ENCODE measurements around the gene ST8SIA5. TPM values are rescaled to one million over a fixed set of nuclear protein-coding genes. Genes with fewer than 3 reads are reported as not detected.

The ST8SIA5 gene
- total RNA-seq, 1 donor from 2014 or later = 3.6 TPM

DNA sequence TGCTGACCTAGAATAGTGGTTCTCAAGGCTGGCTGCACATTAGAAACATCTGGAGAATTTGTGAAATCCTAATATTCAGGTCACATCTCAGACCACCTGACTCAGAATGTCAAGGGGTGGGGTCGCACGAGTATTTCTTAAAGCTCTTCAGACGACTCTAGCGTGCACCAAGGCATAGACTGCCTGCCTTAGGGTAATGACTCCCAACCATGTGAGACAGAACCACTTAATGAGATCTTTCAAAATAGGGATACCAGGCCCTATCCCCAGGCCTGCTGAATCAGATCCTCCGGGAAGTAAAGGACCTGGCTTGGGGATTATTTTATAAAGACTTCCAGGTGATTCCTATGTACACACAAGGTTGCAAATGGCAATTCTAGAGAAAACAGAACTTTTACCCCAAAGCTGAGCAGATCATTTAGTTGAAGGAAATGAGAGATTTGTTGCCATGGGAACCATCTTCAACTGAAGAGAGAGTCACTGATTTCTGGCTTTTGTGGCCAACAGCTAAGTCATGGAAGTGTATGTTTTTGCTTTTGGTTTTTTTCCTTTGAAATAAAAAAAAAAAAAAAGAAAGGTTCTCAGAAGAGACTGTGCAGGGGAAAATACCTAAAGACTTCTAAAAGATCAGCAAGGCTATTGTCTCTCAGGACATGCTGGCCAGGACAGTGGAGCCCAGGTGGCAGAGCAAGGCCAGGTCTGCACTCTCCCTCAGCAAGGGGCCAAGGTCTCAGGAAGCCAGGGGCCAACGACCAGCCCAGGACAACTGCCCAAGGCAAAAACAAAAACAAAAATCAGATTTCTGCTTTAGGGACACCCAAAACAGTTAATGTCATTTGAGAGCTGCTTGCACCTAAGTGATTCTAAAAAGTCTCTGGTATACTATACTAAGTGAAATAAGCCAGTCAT is 84.5 kb downstream of the ST8SIA5 start:
- DNase-seq (ENCODE audit: low spot score) = peak; percentile 71

DNA sequence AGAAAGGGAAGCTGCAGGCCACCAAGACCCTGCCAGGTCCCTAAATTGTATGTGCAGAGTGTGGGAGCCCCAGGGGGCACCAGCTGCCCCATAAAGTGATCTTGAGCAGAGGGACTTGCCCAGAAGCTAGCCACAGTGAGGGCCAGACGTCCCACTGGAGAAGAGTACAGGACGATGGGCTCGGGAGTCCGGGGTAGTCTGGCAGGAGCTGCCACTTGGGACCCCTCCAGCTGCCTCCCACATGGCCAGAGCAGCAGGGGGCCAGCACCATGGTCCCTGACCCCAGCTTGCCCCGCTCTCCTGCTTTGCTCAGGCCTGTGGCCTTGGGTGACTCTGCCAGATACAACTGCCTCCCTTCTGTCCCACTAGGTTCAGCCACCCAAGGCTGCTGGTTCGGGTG is 88.2 kb downstream of the ST8SIA5 start:
- DNase-seq (ENCODE audit: low spot score) = no peak

DNA sequence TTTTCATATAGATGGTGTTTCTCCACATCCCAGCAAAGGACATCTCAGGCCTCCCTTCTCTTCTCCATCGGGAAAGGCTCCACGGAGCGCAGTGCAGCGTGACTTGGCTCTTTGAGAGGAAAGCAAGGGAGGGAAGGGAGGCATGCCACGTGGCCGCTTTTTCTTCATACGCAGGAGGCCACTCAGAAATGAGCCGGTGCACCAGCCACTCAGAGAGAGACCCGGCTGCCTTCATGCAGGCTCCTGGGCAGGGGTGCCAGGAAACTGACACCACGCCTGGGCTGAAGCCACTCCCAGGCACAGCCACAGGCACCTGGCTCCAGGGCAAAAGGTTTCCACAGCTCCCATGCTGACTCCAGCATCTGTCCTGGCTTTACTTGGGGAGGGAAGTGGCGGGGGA is 88.7 kb downstream of the ST8SIA5 start:
- no peak for DNase-seq (ENCODE audit: low spot score)

DNA sequence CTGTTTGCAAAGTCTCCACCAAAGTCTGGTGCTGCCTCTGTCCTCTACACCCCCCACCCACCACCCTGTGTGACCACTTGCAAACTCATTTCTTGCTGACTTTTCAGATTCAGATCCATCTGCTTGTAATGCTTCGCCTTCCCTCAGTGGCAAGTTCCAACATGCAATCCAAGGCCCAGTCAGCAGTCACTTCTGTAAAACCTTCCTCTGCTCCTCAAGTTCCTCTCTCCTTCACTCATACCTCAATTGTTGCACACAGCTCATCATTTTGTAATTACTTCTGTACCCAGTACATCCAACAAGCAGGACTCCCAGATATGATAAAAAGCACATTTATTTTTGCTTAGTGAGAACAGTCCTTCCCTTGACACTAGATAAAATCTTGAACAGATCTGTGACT is 93.3 kb downstream of the ST8SIA5 start:
- no peak for DNase-seq (ENCODE audit: low spot score)

DNA sequence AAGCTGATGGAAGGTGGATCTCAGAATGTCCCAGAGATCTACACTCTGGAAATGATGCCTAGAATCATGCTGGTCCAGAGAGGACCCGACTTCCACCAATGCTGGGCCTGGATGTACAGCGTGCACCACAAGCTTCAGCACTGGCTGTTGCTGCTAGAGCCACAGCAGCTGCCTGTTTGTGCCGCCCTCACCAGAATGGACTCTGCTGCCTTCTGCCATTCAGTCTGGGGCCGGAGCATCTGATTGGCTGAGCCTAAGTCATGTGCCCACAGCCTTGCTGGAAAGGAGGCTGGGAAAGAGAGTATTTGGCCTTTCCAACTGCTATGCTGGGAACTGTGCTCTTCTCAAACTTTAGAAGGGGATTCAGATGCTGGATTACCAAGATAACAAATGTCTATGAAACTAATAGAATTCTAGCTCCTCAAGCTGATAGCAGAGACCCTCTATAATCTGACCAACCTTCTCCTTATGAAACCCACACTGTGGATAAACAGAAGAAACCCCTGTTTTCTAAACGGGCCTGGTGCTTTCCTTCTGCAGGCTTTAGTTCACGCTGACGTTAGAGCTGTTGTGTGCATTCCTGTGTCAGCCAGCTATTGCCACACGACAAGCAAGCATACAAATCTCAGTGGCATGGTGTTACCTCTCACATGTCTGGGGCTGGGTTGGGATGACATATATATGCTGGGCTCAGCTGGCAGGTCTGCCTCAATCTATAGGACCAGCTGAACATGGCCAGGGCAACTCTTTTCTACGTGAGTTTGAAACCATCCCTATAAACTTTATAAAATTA is 95.7 kb downstream of the ST8SIA5 start:
- DNase-seq (ENCODE audit: low spot score) = peak; percentile 48

DNA sequence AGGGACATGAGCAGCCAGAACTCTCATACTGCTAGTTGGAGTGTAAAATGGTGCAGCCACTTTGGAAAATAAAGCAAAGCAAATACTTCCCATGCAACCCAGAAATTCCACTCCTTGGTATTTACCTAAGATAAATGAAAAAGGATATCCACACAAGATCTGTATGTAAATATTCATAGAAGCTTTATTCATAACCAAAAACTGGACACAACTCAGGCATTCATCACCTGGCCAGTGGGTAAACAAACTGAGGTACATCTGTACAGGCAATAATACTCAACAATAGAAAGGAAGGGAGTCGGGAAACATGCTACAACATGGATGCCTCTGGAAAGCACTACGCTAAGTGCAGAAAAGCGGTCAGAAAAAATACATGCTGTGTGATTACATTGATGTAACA is 97.4 kb downstream of the ST8SIA5 start:
- no peak for DNase-seq (ENCODE audit: low spot score)

DNA sequence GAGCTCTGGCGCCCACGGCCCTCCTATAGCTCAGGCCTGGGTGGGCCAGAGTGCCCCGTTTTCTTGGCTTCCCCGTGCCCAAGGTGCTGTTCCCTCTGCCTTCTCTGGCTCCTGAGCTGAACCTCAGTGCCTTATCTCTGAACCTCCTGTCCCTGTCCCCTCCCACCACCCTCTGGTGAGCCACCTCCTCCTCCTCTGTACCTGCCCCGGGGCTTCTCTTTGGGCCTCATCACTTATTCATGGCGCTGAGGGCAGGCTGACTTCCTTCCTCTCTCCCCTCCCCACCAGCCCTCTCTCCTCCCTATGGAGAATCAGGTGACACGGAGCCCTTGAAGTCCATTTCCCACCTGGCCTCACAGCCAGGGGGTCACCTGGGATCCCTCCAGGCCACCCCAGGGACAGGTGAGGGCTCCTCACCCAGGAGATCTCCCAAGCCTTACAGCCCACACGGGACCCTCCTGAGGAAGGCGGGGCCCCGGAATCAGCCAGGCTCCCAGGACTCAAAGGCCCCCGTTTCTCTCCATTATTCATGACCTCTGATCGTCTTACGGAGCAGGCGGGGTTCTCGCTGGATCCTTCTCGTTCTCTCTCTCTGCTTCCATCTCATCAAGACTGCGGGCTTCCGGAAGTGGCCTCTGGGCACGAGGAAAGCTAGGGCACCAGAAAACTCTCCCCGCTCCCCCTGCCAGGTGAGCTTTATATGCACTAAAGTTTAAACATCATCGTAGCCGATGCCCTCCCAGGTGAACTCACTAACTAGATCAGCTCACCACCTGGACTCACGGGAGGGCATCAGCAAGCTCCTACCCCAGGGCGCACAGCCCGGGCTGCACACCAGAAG is 99.5 kb downstream of the ST8SIA5 start, which contains the start of gene LOXHD1:
Gene LOXHD1, minus strand, starts transcription at position 106 of the 841 bp plus-strand sequence. CDS start 187 bp downstream, outside the sequence.
- no peak for DNase-seq (ENCODE audit: low spot score)

DNA sequence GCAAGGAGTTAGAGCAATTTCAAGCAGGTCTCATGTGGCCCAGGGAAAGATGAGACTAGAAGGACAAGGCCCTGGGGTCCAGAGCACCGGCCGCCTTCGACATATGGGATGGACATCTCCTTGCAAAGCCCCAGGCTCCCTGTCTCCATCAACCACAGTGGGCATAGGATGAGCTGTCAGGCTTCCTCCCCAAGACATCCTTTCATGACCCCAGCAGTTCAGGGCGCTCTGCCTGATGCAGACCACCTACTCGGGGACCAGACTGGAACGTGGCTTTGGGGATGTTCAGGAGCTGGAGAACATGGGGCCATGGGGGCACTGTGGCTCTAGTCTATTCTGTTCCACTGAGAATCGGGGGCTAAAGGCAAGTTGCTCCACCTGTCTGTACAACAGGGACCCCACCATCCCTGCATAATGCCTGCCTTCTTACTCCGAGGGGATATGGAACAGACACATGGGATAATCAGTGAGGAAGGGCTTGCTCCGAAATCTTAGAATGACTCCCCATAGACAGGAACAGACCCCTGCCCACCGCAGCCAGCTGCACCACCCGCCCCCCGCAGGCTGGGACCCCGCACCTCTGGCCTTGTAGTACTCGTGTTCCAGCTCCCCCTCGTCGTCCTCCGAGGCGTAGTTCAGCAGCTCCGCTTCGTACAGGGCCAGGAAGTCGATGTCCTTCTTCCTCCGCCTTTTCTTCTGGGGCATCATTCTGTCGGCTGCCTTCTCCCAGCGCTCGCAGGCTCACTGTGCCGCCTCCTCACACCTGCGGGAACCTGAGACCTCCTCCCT is 100.3 kb downstream of the ST8SIA5 start:
- DNase-seq (ENCODE audit: low spot score) = no peak

DNA sequence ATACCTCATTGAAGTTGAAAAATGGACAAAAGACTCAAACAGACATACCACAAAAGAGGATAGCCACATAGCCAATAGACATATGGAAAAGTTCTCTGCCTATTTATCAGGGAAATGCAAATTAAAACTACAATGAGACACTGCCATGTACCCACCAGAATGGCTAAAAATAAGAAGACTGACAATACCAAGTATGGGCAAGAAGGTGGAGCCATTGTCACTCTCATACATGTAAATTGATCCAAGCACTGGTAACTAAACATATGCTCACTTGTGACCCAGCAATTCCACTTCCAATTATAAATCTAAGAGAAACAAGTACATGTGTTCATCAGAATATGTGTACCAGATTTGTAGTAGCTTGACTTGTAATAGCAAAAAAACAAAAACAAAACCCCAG is 104.5 kb downstream of the ST8SIA5 start:
- DNase-seq (ENCODE audit: low spot score) = no peak

DNA sequence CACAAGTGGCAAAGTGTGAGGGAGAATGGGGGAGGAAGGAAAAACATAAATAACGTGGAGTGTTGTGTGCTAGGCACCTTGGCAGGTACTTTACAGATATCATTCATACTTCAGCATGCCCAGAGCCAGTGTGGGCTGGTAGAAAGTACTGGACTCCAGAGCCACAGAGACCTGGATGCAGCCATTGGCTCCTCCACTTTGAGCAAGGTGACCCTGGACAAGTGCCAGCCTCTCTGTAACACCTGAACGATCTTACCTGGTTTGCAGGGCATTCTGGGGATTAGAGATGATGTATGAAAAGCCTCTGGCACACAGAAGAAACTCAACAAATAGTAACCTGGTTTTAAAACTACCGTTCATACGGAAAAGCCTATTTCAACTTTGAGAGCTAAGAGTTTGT is 106.2 kb downstream of the ST8SIA5 start:
- no peak for DNase-seq (ENCODE audit: low spot score)

DNA sequence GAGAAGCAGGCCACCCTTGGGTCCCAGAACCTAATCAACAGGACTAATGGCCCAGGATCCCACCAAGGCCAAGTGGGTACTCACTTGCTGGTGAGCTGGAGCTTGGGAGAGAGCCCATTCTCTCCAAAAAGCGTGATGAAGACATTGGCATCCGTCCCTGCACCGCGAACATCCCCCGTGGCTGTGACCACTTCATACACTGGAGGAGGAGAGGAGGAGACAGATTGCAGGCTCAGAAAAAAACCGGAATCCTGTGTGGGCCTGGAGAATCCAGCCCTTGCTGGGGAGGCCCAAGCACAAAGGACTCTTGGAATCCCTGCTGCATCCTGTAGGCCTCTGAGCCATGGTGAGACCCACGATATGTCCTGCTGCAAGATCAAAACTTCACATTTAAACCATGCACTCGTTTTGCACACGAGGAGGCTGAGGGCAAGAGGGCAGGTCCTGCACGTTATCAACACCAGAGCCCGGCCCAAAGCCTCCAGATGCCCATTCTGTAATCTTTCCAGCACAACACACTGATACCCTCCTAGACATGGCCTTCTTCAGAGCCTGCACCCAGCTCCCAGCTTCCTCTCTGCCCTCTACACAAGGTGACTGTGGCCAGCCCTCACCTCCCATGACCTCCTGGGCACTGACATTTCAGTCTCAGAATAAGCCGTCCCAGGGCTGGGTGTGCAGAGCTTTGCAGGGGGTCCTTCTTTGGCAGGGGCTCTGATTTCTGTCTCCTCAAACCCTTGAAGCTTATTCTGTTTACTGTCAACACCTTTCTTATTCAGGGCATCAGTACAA is 107.6 kb downstream of the ST8SIA5 start:
- peak; percentile 5 for DNase-seq (ENCODE audit: low spot score)

DNA sequence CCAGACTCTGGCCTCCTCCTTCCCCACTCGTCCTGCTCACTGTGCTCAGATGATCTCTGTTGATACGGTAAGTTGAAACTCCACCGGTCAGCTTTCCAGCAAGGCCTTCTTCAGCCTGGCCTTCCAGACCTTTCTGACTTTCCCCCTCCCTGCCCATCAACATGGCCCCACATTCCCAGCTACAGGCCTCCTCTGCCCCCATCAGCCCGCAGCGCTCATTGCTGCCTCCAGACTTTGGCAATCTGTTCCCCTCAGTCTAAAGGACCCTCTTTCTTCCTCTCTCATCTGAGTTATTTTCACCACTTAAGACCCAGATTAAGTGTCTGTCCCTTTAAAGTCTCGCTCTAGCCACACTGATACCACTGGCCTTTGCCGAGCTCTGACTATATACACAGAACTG is 110.4 kb downstream of the ST8SIA5 start:
- DNase-seq (ENCODE audit: low spot score) = no peak

DNA sequence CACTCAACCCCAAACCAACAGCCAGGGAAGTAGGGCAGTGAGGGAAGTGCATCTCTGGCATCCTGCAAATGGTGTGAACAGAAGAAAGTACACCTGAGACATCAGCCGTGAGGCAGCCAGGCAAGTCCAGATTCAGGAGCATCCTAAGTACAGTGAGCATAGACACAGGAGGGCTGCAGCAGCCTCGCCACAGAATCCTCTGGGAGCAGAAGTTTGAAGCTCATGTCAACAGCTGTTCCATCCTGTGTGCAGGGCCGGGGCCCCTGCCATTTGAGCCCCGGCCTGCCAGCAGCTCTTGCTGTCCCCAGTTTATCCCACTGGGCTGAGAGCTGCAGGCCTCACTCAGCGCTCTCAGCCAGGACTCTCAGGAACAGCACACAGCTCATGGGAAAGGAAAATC is 114.3 kb downstream of the ST8SIA5 start:
- DNase-seq (ENCODE audit: low spot score) = no peak

DNA sequence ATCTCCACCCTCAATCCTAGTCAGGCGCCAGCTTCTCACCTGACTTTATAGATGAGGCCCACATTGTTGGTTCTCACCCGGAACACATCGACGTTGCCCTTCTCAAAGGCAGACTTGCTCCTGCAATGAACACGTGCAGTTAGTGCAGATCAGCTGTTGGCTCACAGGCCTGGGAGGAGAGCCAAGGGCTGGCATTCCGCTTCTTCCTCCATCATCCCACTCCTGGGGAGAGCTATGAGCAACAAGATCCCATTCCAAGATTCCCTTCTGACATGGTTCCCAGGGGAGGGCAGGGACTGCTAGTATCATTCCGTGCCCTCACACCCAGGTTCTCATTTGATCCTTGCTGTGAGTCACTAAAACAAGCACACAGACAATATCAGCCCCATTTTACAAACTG is 114.9 kb downstream of the ST8SIA5 start:
- no peak for DNase-seq (ENCODE audit: low spot score)

DNA sequence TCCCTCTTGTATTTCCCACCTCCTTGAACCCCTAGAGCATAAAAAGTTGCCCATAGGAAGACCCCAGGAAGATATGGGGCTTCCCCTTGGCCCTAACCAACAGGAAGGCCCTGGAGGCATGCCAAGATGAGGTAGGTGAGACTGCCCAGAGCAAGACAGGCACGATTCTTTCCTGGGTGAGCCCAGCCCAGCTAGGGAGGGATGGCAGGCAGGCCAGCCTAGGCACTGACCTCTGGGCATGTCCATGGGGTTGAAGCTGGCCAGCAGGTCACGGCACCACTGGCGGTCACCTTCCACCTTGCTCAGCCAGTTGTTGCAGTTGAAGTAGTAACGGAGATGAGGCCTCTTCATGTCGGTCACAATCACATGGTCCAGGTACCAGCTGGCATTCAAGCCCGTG is 117.5 kb downstream of the ST8SIA5 start:
- no peak for DNase-seq (ENCODE audit: low spot score)

DNA sequence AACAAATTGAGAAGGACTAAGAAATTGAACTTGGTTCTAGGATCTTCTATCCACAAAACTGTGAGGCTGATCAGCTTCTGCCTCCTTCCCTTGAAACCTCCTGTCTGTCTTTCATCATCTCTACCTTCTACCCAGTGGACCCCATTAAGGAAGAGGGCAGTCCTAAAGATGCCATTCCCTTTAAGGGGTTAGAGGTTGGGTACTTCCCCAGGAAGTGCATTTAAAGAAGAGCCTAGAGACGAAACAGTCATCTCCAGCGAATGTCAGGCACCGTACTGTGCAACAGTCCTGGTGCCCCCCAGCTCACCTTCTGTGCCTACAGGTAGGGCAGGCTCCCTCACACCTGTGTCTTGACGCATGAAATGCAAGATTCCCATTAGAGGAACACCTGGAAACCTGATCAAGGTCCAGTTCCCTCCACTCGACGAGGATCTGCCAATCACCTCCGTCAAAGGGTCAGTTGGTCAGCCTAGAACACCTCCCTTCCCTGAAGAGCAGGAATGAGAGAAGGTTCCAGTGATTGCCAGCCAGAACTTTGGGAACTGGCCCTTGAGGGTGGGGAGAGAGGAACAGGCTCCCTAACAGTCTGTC is 120.7 kb downstream of the ST8SIA5 start:
- no peak for DNase-seq (ENCODE audit: low spot score)

DNA sequence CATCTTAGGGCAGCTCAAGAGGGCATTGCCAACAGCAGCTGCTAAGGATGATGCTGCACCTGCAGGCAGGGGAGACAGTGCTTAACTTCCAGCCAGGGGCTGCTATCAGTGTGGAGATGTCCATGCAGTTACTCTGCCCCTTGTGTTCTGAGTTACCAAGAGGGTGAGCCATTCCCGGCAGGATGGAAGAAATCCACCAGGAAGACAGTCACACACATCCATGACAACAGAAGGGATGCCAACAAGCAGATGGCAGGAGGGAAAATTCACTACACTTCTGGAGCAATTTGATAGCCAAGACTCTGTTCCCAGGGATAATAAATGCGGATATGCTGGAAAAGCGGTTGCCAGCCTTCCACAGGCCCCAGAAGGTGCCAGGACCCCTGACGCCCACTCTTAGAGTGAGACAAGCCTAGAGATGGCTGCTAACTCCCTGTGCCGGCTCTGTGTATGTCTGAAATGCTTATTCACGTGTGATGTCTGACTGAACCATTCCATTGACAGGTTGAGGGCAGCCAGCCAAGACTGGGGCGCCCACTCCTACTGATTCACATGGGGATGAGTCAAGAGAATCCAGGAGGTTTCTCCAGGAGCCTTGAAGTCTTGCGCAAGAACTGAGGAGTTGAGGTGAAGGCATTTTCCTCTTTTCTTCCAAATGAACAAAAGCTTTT is 124.3 kb downstream of the ST8SIA5 start:
- no peak for DNase-seq (ENCODE audit: low spot score)

DNA sequence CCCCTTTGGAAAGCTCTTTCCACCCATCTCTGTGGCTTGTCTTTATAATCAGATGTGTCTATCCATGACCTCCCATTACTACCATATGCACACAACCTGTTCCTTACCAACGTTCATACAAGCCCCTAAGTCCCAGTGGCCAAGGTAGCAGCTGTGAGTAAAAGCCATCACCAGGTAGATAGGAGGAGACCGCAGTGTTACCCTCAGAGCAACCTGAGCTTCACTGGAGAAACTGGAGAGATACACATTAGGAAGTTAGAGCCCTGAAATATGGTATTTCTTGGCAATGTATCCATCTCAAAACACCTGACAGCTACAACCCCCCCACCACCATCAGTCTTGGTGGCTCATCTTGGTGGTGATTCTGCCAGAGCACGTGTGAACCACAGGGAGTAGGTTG is 125.9 kb downstream of the ST8SIA5 start:
- DNase-seq (ENCODE audit: low spot score) = no peak

DNA sequence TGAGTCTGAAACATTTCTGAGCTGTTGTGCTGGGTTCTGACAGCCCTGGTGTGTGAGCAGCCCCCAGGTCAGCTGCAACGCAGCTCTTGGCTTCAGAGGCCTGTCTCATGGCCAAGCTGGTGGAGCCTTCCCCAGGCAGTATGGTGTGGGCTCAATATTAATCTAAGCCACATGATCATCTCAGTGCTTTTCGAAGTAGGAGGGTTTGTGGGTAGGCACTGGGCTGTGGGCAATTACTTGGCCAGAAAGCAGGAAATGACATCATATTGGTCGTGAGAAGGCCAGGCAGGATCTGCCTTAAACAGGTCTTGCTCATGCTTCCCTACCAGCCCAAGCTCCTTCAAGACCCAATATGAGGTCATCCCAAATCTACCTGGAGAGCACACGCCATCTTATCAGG is 126.7 kb downstream of the ST8SIA5 start:
- DNase-seq (ENCODE audit: low spot score) = no peak

Data from umbilical cord (tissue), 2 donors.